ENCODE measurements around the gene PPM1L.

DNA sequence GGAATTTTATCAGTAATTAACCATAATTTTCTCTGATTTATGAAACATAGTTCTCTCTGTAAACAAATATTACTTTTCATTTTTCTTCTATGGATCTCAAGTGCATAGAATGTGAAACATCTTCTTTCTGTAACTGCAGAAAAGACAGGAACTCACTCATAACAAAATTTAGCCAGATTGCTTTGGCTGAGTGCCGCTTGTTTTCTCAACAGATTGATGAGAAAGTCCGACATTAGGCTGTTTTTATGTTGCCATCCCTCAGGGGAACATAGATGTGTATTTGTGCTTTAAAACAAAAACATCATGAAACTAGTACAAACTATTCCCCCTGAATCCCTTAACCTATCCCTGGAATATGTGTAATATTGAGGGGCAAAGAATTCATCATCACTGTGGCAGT, 194.9 kb downstream of the PPM1L start:
- TF ChIP-seq, protein P1, sequence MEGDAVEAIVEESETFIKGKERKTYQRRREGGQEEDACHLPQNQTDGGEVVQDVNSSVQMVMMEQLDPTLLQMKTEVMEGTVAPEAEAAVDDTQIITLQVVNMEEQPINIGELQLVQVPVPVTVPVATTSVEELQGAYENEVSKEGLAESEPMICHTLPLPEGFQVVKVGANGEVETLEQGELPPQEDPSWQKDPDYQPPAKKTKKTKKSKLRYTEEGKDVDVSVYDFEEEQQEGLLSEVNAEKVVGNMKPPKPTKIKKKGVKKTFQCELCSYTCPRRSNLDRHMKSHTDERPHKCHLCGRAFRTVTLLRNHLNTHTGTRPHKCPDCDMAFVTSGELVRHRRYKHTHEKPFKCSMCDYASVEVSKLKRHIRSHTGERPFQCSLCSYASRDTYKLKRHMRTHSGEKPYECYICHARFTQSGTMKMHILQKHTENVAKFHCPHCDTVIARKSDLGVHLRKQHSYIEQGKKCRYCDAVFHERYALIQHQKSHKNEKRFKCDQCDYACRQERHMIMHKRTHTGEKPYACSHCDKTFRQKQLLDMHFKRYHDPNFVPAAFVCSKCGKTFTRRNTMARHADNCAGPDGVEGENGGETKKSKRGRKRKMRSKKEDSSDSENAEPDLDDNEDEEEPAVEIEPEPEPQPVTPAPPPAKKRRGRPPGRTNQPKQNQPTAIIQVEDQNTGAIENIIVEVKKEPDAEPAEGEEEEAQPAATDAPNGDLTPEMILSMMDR (conservative IDR thresholded peaks at IDR 0.05; ENCODE audit: low read depth, low read length) = no peak
- no peak for TF ChIP-seq EZH2 (IDR thresholded peaks at IDR 0.05; ENCODE audit: borderline replicate concordance, low read depth, low read length, poor library complexity, severe bottlenecking)
